T-helper 2 cell treated with Interferon-gamma antibody and Interleukin-4, amounts not matched to agents 5 μg/mL and 100 μg/mL, for 36 hours (primary cell): ENCODE data around the gene DBNDD2.

Experiments used
- DNase-seq: peaks from one replicate; pipeline ENCODE4 v3.0.0; 2021; ENCODE audit warnings: low spot score
- H3K27ac Mint-ChIP-seq: one replicate; pipeline ENCODE4 v1.8.0; 2021; ENCODE audit warnings: mild to moderate bottlenecking, mixed read lengths
- H3K27me3 Mint-ChIP-seq: one replicate; pipeline ENCODE4 v1.8.0; 2021; ENCODE audit warnings: low read depth, mixed read lengths
- H3K36me3 Mint-ChIP-seq: one replicate; pipeline ENCODE4 v1.8.0; 2021; ENCODE audit warnings: low read depth, mixed read lengths
- H3K4me1 Mint-ChIP-seq: one replicate; pipeline ENCODE4 v1.8.0; 2021; ENCODE audit warnings: low read depth, mixed read lengths
- H3K4me3 Mint-ChIP-seq: one replicate; pipeline ENCODE4 v1.8.0; 2022; ENCODE audit warnings: mild to moderate bottlenecking, moderate library complexity, mixed read lengths
- H3K9me3 Mint-ChIP-seq: one replicate; pipeline ENCODE4 v1.8.0; 2021; ENCODE audit warnings: mixed read lengths

DBNDD2 gene

DNA sequence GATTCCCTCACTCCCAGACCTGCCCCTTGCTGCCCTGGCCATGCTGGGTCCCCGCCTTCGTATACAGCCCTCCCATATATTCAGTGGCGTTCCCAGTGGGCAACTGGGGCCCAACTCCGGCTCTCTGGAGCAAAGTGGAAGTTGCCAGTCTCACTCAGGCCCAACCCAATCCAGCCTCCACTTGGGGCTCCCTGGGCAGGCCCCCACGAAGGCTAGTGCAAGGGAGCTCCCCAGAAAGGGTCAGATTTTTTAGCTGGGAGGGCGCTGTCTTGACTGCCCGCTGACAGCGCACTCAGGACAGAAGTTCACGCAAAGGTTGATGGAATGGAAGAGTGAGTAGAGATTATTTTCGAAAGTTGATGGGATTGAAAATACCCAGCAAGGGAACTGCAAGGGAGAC is 35.8 kb upstream of the DBNDD2 start:
- Mint-ChIP-seq H3K4me1 (peaks cover 26% of the 10 kb centered on the region), H3K36me3 (peaks cover 18% of the 10 kb centered on the region), H3K27ac (peak overlapping the region; percentile 22), H3K4me3 (peak overlapping the region; percentile 39), H3K9me3 (no peaks in the 10 kb centered on the region), H3K27me3 (no peaks in the 10 kb centered on the region)
- DNase-seq: no peak

DNA sequence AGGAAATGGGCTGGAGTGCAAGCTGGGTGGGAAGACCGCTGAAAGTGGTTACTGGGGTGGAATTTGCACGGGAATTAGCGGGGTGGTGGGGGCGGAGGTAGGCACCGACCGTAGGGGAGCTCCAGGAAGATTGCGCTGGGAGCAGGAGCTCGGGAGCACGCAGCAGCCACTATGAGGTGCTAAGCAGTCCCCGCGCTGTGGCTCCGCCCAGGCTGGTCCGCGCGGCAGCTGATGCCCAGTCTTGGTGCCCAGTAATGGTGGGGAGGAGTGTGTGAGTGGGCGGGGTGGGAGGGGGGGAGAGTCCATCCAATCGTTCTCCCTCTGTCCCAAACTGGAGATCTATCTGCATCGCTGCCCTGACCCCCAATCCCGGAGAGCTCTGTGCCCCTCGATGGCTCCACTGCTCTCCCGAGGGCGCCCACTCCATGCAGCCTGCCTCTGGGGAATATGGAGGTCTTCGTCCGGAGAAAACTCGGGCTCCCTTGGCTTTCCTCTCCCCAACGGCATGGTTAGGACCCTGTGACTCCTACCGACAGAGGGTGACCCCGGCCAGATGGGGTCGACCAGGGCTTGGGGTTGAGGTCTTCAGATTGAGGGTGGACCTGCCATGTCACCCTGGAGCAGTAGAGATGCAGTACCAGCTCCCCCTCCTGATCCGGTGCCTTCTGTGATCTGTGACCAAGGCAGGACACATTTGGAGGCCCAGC is 35.3 kb upstream of the DBNDD2 start:
- Mint-ChIP-seq H3K4me3 (peak overlapping the region; percentile 77), H3K36me3 (peaks cover 13% of the 10 kb centered on the region), H3K27ac (peak overlapping the region; percentile 80), H3K9me3 (no peaks in the 10 kb centered on the region), H3K27me3 (no peaks in the 10 kb centered on the region), H3K4me1 (peaks cover 25% of the 10 kb centered on the region)
- DNase-seq: no peak

- Mint-ChIP-seq H3K36me3 (peaks cover 6% of the 10 kb centered on the region), H3K4me3 (peak overlapping the region; percentile 77), H3K9me3 (no peaks in the 10 kb centered on the region), H3K27ac (peak overlapping the region; percentile 80), H3K27me3 (no peaks in the 10 kb centered on the region), H3K4me1 (peaks cover 18% of the 10 kb centered on the region)
- peak; percentile 81 for DNase-seq
These were observed 34.6 kb upstream of the DBNDD2 start for GRCh38 chr20:45373353-45374100.

GRCh38 chr20:45374101-45374467 is 34.0 kb upstream of the DBNDD2 start:
- no peaks in the 10 kb centered on the region for H3K27me3 Mint-ChIP-seq
- DNase-seq: no peak
- H3K36me3 Mint-ChIP-seq: peaks cover 1% of the 10 kb centered on the region
- no peaks in the 10 kb centered on the region for H3K9me3 Mint-ChIP-seq
- peaks cover 13% of the 10 kb centered on the region for H3K4me1 Mint-ChIP-seq
- H3K4me3 Mint-ChIP-seq: peak overlapping the region; percentile 77
- no peak overlapping the region for H3K27ac Mint-ChIP-seq

DNA sequence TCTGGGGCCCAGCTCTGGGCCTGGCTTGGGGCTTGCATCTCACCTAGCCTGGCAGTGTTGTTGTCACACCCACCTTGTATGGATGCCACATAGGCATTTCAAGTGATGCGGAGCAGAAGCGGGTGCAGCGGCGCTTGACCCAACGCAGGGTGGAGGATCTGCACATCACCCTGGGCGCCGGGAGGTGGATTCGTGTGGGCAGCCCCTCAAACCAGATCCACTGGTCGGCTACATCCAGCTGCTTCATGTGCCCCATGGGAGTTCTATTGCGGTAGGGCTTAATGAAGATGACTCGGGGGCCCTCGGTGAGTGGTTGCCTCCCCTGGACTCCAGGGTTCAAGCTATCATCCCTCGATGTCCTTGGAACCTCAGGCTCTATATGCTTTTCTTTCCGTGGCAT is 33.1 kb upstream of the DBNDD2 start:
- DNase-seq: no peak
- H3K27ac Mint-ChIP-seq: no peak overlapping the region
- H3K4me1 Mint-ChIP-seq: peaks cover 13% of the 10 kb centered on the region
- no peaks in the 10 kb centered on the region for H3K9me3 Mint-ChIP-seq
- no peak overlapping the region for H3K4me3 Mint-ChIP-seq
- no peaks in the 10 kb centered on the region for H3K27me3 Mint-ChIP-seq
- no peaks in the 10 kb centered on the region for H3K36me3 Mint-ChIP-seq

DNA sequence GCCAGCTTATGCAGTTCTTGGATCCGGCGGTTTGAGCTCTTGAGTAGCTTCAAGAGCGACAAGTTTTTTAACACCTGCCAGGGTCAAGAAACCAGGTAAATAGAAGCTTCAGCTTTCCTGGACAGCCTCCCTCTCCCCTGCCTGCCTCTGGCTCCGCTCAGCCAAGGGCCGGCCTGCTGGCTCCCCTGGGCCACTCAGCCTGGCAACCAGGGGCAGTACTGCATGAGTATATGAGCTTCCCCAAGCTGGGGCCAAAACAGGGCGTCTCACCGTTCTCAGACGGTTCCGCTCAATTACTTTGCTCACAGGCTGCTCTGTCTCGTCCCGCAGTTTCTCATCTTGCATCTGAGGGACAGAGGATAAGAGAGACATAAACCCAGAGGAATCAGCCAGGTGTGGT is 30.8 kb upstream of the DBNDD2 start:
- no peaks in the 10 kb centered on the region for H3K27me3 Mint-ChIP-seq
- H3K36me3 Mint-ChIP-seq: no peaks in the 10 kb centered on the region
- H3K9me3 Mint-ChIP-seq: no peaks in the 10 kb centered on the region
- DNase-seq: no peak
- peaks cover 11% of the 10 kb centered on the region for H3K4me1 Mint-ChIP-seq
- no peak overlapping the region for H3K27ac Mint-ChIP-seq
- no peak overlapping the region for H3K4me3 Mint-ChIP-seq

DNA sequence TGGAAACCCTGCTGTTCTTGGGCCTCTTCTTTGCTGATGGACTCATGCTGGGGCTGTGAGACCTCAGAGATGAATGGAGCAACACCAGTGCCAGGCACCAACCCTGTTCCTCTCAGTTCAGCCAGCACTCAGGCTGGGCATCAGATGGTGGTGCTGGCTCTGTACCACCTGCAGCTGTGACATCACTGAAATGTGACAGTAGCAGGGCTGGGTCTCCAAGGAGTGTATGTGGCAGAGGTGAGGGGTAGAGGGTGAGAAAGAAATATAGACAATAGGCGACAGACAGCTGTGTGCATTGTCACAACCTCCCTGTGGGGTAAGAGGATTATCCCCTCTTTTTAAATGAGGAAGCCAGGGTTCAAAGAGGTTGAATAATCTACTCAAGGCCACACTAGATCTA is 29.9 kb upstream of the DBNDD2 start, which contains the start of gene TP53TG5:
TP53TG5 (minus strand) TSS at position 135 of the 400 bp plus-strand sequence; CDS start at position 46, 89 bp downstream.
- DNase-seq: no peak
- no peaks in the 10 kb centered on the region for H3K9me3 Mint-ChIP-seq
- no peak within 1 kb of the TSS for H3K4me3 Mint-ChIP-seq
- no peaks in the 10 kb centered on the region for H3K36me3 Mint-ChIP-seq
- H3K27me3 Mint-ChIP-seq: no peaks in the 10 kb centered on the region
- H3K4me1 Mint-ChIP-seq: peaks cover 5% of the 10 kb centered on the region
- no peak within 1 kb of the TSS for H3K27ac Mint-ChIP-seq

DNA sequence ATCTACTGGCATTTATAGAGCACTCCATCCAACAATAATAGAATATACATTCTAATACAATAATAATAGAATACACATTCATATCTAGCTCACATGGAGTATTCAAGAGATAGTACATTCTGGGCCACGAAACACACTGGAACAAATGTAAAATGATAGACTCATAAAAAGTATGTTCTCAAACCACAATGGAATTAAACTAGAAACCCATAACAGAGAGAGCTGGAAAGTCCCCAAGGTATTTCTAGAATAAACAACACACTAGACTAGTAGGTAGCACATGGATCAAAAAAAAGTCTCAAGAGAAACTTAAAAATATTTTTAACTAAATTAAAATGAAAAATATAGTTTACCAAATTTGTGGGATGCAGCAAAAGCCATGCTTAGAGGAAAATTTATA is 20.8 kb upstream of the DBNDD2 start:
- Mint-ChIP-seq H3K27me3 (no peaks in the 10 kb centered on the region), H3K27ac (no peak overlapping the region), H3K4me3 (no peak overlapping the region), H3K4me1 (no peaks in the 10 kb centered on the region), H3K36me3 (no peaks in the 10 kb centered on the region), H3K9me3 (peaks cover 9% of the 10 kb centered on the region)
- no peak for DNase-seq

DNA sequence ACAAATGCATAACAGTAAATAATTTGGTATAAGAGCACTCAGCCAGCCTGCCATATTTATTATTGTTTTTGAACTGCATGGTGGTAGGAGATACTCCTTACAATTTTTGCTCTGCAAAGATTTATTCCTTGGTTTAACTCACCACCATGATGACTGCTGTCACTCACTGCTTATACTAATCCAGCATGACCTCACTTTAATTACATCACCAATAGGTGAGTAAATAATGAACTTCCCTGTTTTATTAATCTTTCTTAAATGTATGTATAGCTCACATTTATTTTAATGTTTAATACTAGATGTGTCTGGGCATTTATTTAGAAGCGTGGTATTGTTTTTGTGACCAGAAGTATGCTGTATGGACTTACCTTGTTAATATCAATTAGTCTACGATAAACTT is 17.2 kb upstream of the DBNDD2 start:
- no peak overlapping the region for H3K27ac Mint-ChIP-seq
- no peak for DNase-seq
- H3K9me3 Mint-ChIP-seq: peaks cover 9% of the 10 kb centered on the region
- no peaks in the 10 kb centered on the region for H3K27me3 Mint-ChIP-seq
- no peaks in the 10 kb centered on the region for H3K4me1 Mint-ChIP-seq
- H3K4me3 Mint-ChIP-seq: no peak overlapping the region
- H3K36me3 Mint-ChIP-seq: no peaks in the 10 kb centered on the region

GRCh38 chr20:45391559-45391958 is 16.5 kb upstream of the DBNDD2 start:
- Mint-ChIP-seq H3K4me1 (no peaks in the 10 kb centered on the region), H3K36me3 (no peaks in the 10 kb centered on the region), H3K4me3 (no peak overlapping the region), H3K27ac (no peak overlapping the region), H3K27me3 (no peaks in the 10 kb centered on the region), H3K9me3 (peaks cover 9% of the 10 kb centered on the region)
- DNase-seq: no peak

DNA sequence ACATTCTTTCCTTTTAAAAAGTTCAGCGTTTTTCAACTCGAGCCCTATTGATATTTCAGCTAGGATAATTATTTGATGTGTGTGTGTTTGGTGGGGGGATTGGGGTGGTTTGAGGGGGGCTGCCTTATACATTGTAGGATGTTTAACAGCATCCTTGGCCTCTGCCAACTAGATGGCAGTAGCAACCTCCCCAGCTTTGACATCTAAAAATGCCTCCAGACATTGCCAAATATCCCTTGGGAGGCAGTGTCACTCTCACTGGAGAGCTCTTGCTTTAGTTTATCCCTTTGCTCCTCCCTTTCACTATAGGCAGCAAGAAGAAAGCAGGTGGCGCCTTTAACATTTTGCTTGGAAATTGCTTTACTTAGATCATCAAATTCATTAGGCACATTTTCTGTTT is 15.4 kb upstream of the DBNDD2 start:
- DNase-seq: no peak
- Mint-ChIP-seq H3K9me3 (no peaks in the 10 kb centered on the region), H3K27ac (no peak overlapping the region), H3K27me3 (no peaks in the 10 kb centered on the region), H3K36me3 (no peaks in the 10 kb centered on the region), H3K4me3 (no peak overlapping the region), H3K4me1 (no peaks in the 10 kb centered on the region)

DNA sequence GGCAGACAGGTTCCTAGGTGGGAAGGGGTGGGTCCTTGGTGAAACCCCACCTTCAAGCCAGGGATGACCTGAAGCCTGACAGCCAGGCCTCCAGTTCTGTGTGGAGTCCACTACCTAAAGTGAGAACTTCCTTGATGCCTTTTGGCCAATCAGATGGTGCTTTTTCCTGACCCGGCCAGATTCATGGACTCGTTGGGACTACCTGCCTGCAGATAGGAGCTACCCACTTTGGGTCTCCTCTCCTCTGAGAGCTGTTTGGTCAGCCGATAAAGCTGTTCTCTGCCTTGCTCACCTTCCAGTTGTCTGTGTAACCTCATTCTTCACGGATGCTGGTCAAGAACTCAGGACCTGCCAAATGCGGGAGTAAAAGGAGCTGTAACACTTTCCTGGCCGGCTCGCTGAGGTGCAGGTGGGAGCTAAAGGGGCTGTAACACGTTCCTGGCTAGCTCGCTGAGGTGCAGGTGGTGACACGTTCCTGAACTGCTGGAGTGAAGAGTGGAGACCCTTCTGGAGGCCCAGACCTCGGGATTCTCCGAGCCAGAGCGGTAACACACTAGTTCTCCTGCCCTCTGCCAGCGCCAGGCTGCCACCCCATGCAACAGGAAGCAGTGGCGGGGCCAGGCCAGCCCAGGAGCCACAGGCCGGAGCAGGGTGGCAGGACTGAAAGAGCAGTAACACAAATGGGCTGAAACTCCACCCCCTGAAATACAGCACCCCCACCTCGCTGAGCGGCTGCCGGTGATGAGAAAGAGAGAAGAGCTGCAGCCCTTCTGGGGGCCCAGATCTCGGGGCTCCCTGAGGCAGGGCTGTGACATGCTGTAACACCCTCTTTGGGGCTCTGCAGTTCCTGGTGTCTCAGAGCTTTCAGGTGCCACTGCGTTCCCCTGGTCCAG is 13.6 kb upstream of the DBNDD2 start:
- Mint-ChIP-seq H3K27ac (no peak overlapping the region), H3K27me3 (no peaks in the 10 kb centered on the region), H3K36me3 (no peaks in the 10 kb centered on the region), H3K9me3 (peaks cover 3% of the 10 kb centered on the region), H3K4me3 (no peak overlapping the region), H3K4me1 (no peaks in the 10 kb centered on the region)
- no peak for DNase-seq

GRCh38 chr20:45395114-45395415 is 13.0 kb upstream of the DBNDD2 start:
- no peak overlapping the region for H3K4me3 Mint-ChIP-seq
- no peak overlapping the region for H3K27ac Mint-ChIP-seq
- no peaks in the 10 kb centered on the region for H3K4me1 Mint-ChIP-seq
- H3K27me3 Mint-ChIP-seq: no peaks in the 10 kb centered on the region
- no peak for DNase-seq
- peaks cover 4% of the 10 kb centered on the region for H3K36me3 Mint-ChIP-seq
- peaks cover 9% of the 10 kb centered on the region for H3K9me3 Mint-ChIP-seq

GRCh38 chr20:45399018-45399417 is 9.1 kb upstream of the DBNDD2 start:
- Mint-ChIP-seq H3K36me3 (peaks cover 6% of the 10 kb centered on the region), H3K27ac (no peak overlapping the region), H3K4me1 (no peaks in the 10 kb centered on the region), H3K27me3 (peaks cover 5% of the 10 kb centered on the region), H3K4me3 (no peak overlapping the region), H3K9me3 (peaks cover 30% of the 10 kb centered on the region)
- no peak for DNase-seq
